Renal pelvis (tissue), 4 donors: ENCODE results near the gene BAZ2A. TPM values are rescaled to one million over a fixed set of nuclear protein-coding genes. Genes with fewer than 3 reads are reported as not detected.
"Not testable (repeated sequence)": the region's sequence is repeated elsewhere in the genome, so short reads cannot be mapped to it uniquely, and the experiment has no call there.

Experiments used
- DNase-seq: peaks from one replicate; pipeline ENCODE4 v3.0.0-alpha.2; 2013
- polyA plus RNA-seq, 3 donors: library from polyadenylated mRNA; unstranded; fragments of 120-200 nt; gene quantifications; one replicate each; pipeline ENCODE4 v1.2.1, GENCODE V29; 2013; ENCODE audit not compliant: insufficient read length in 3 of 3

BAZ2A gene
- polyA plus RNA-seq, 3 donors: 72.6 to 123 (median 108) TPM

- DNase-seq: no peak
Observed at GRCh38 chr12:56600753-56601152, 29.4 kb downstream of the BAZ2A start.

- no peak for DNase-seq
Observed at GRCh38 chr12:56599797-56600196, 30.3 kb downstream of the BAZ2A start.

- no peak for DNase-seq
Observed at GRCh38 chr12:56599041-56599440, 31.1 kb downstream of the BAZ2A start.

GRCh38 chr12:56596815-56597214 is 33.3 kb downstream of the BAZ2A start:
- no peak for DNase-seq

- peak; percentile 65 for DNase-seq
Observed at GRCh38 chr12:56593909-56594621, 36.1 kb downstream of the BAZ2A start.

DNA sequence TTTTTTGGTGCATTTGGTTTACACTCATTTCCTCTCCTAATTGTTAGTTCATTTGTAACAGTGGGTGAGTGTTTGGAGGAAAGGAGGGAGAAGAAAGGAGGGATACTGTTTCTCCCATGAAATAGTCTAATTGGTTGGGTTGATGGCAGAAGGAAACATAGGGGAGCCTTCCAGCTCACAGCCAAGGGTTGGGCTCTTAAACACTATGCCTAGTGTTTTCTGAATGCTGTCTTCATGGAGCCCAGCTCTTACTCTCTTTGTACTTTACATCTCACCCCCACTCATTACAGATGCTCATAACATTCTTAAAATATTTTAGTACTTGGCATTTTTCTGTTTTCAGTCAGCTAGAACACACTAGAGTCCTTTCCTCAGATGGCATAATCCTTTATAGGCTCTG is 38.2 kb downstream of the BAZ2A start:
- no peak for DNase-seq

GRCh38 chr12:56591126-56591525 is 39.0 kb downstream of the BAZ2A start:
- DNase-seq: no peak

GRCh38 chr12:56590237-56590830 is 39.8 kb downstream of the BAZ2A start:
- no peak for DNase-seq

- no peak for DNase-seq
Observed at GRCh38 chr12:56589783-56590182, 40.3 kb downstream of the BAZ2A start.

DNA sequence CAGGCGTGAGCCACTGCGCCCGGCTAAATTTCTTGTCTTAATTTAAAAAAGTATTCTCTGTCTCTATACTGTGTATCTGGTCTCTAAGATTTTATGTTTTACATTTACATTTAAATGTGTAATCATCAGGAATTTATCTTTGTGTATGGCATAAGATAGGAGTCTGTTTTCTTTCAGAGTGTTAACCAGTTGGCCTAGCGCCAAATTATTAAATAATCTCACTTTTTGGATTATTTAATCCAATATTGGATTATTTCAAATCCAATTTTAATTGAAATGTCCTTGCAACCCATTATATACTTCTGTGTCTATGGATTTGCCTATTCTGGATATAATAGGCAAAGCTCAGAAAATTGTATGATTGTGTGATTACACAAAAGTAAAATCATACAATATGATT is 45.0 kb downstream of the BAZ2A start:
- DNase-seq: no peak

DNA sequence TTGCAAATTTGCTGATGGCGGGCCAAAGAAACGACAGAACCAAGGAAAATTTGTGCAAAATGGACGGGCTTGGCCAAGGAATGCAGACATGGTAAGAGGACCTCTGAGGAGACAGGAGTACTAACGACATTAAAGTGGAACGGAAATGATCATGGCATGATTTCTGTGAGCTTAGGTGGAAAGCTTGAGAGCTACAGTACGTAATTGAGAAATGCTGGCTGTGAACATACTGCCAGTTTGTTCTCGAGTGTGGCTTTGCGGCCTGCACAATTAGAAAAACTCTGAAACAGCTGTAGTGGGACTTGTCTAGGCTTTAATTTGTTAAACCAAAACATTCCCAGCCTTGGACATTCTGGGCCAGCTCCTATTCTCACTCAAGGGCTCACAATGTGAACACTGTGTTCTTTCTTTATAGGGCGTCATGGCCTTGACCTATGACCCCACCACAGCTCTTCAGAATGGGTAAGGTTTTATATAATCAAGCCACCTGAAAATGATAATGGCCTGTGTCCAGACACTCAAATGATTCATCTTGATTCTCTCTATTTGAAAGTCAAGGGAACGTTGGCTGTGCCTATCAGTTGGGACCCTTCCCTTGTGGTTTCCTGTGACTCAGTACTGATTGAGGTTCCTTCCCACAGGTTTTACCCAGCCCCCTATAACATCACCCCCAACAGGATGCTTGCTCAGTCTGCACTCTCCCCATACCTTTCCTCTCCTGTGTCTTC is 48.5 kb downstream of the BAZ2A start:
- no peak for DNase-seq

- DNase-seq: no peak
Observed at GRCh38 chr12:56578983-56579546, 51.1 kb downstream of the BAZ2A start.

DNA sequence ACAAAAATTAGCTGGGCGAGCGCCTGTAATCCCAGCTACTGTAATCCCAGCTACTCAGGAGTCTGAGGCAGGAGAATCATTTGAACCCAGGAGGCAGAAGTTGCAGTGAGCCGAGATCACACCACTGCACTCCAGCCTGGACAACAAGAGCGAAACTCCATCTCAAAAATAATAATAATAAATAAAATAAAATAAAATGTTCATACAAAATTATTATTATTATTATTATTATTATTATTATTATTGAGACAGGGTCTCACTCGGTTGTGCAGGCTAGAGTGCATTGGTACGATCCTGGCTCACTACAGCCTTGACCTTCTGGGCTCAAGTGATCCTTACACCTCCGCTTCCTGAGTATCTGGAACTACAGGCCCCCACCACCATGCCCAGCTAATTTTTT is 52.9 kb downstream of the BAZ2A start:
- not testable (repeated sequence) for DNase-seq

- no peak for DNase-seq
Observed at GRCh38 chr12:56574210-56574609, 55.9 kb downstream of the BAZ2A start.

DNA sequence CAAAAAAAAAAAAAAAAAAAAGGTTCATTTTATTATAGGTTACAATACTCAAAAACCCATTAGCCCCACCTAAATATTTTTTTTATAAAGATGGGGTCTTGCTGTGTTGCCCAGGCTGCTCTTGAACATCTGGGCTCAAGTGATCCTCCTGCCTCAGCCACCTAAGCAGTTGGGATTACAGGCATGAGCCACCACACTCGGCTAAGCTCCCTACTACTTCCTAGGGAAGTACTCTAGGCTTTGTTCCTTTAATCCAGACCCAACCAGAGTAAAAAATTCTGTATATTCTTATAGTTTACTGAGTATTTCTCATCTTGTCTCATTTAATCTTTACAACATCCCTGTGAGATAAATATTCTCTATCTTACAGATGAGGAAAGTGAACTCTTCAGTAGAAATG is 57.8 kb downstream of the BAZ2A start:
- DNase-seq: no peak

GRCh38 chr12:56571121-56571520 is 59.0 kb downstream of the BAZ2A start:
- peak; percentile 56 for DNase-seq

GRCh38 chr12:56568146-56568545 is 62.0 kb downstream of the BAZ2A start:
- no peak for DNase-seq

DNA sequence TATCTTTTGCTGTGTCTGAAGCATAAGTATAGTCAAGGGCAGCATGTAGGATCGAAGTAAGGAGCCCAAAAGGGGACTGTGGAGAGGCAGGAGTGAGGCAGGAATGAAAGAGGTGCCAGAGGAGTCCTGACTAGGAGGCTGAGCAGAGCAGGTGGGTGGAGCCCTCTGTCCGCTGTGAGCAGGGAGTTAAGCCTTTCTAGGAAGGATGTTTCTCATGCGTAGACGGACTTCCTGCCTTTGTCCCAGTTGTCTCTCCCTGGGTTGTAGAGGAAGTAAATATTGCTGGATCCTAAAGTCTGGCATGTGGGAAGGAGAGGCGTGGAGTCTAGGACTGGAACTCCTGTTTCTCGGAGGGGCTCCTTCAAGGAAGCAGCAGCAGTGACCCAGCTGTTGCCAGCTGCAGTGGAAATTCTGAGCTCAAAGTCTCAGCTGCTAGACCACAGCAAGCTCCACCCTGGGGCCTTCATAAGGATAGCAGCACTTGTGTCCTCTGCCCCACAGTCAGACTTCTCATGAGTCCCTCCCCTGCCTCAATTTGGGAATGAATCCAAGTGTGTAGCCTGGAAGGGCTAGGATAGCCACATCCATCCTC is 64.5 kb downstream of the BAZ2A start:
- DNase-seq: peak; percentile 93

- DNase-seq: no peak
Observed at GRCh38 chr12:56551070-56551469, 79.1 kb downstream of the BAZ2A start.

DNA sequence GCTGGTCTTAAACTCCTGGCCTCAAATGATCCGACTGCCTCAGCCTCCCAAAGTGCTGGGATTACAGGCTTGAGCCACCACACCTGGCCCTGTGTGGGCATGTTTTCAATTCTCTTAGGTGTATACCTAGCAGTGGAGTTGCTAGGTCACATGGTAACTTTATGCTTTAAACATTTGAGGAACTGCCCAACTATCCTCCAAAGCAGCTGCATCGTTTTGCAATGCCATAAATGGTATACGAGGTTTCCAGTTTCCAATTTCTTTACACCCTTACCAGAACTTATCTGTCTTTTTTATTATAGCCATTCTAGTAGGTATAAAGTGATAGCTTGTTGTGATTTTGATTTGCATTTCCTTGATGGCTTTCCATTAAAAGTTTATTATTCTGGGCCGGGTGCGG is 83.4 kb downstream of the BAZ2A start:
- no peak for DNase-seq
